H9 (cell line): ENCODE results near the gene ASMTL. TPM values are rescaled to one million over a fixed set of nuclear protein-coding genes. Genes with fewer than 3 reads are reported as not detected.

Experiments used
- DNase-seq: peaks from one replicate; pipeline ENCODE4 v3.0.0-alpha.2; 2017
- H2AFZ ChIP-seq: one replicate; pipeline ENCODE4 v1.6.1; 2013; ENCODE audit warnings: mild to moderate bottlenecking, low read length, control low read depth, moderate library complexity
- H2AK5ac ChIP-seq: 2 replicates; pipeline ENCODE4 v1.6.1; 2013; ENCODE audit warnings: low read length, control low read depth, mixed read lengths; ENCODE audit not compliant: insufficient read length
- H2BK120ac ChIP-seq: one replicate; pipeline ENCODE4 v1.6.1; 2013; ENCODE audit warnings: low read depth, mild to moderate bottlenecking, low read length, control low read depth, inconsistent platforms; ENCODE audit not compliant: poor library complexity, severe bottlenecking
- H2BK12ac ChIP-seq: 2 replicates; pipeline ENCODE4 v1.6.1; 2013; ENCODE audit warnings: low read length, control low read depth, mixed read lengths, low read depth; ENCODE audit not compliant: insufficient read length
- H2BK15ac ChIP-seq: 2 replicates; pipeline ENCODE4 v1.6.1; 2013; ENCODE audit warnings: low read depth, low read length, control low read depth
- H2BK20ac ChIP-seq: one replicate; pipeline ENCODE4 v1.6.1; 2013; ENCODE audit warnings: low read depth, mild to moderate bottlenecking, low read length, control low read depth, inconsistent platforms; ENCODE audit not compliant: poor library complexity, severe bottlenecking
- H2BK5ac ChIP-seq: 2 replicates; pipeline ENCODE4 v1.6.1; 2013; ENCODE audit warnings: low read length, control low read depth, mixed read lengths; ENCODE audit not compliant: insufficient read length
- H3K14ac ChIP-seq: 2 replicates; pipeline ENCODE4 v1.6.1; 2013; ENCODE audit warnings: low read length, control low read depth; ENCODE audit not compliant: insufficient read depth
- H3K18ac ChIP-seq: 2 replicates; pipeline ENCODE4 v1.6.1; 2013; ENCODE audit warnings: low read depth, mild to moderate bottlenecking, mixed read lengths, low read length, control low read depth; ENCODE audit not compliant: insufficient read length
- H3K23ac ChIP-seq: 2 replicates; pipeline ENCODE4 v1.6.1; 2013; ENCODE audit warnings: low read length, control low read depth, mixed read lengths, low read depth; ENCODE audit not compliant: insufficient read length
- H3K23me2 ChIP-seq: 2 replicates; pipeline ENCODE4 v1.6.1; 2013; ENCODE audit warnings: low read depth, mild to moderate bottlenecking, mixed read lengths, low read length, control low read depth; ENCODE audit not compliant: insufficient read length, poor library complexity, severe bottlenecking
- H3K27ac ChIP-seq: 2 replicates; pipeline ENCODE4 v1.5.1; 2013; ENCODE audit warnings: low read length, control low read depth, mixed read lengths, low read depth; ENCODE audit not compliant: insufficient read length
- H3K27me3 ChIP-seq: 2 replicates; pipeline ENCODE4 v1.6.1; 2013; ENCODE audit warnings: low read length, control low read depth, inconsistent platforms; ENCODE audit not compliant: insufficient read depth
- H3K4ac ChIP-seq: 2 replicates; pipeline ENCODE4 v1.6.1; 2013; ENCODE audit warnings: low read depth, mild to moderate bottlenecking, control low read depth, inconsistent platforms, low read length, moderate library complexity
- H3K4me1 ChIP-seq: 2 replicates; pipeline ENCODE4 v1.6.1; 2013; ENCODE audit warnings: low read length, control low read depth, inconsistent platforms; ENCODE audit not compliant: insufficient read depth
- H3K4me2 ChIP-seq: 2 replicates; pipeline ENCODE4 v1.6.1; 2013; ENCODE audit warnings: low read length, control low read depth, mixed read lengths; ENCODE audit not compliant: insufficient read length, insufficient read depth
- H3K56ac ChIP-seq: 2 replicates; pipeline ENCODE4 v1.6.1; 2013; ENCODE audit warnings: low read depth, mild to moderate bottlenecking, mixed read lengths, low read length, control low read depth; ENCODE audit not compliant: insufficient read length
- H3K79me1 ChIP-seq: 2 replicates; pipeline ENCODE4 v1.6.1; 2013; ENCODE audit warnings: low read depth, mild to moderate bottlenecking, moderate library complexity, low read length, control low read depth, inconsistent platforms; ENCODE audit not compliant: insufficient read depth, poor library complexity, severe bottlenecking
- H3K79me2 ChIP-seq: 2 replicates; pipeline ENCODE4 v1.6.1; 2013; ENCODE audit warnings: low read length, control low read depth, inconsistent platforms; ENCODE audit not compliant: insufficient read depth
- H3K9ac ChIP-seq: 2 replicates; pipeline ENCODE4 v1.6.1; 2013; ENCODE audit warnings: low read length, control low read depth, mixed read lengths; ENCODE audit not compliant: insufficient read length; ENCODE audit errors: extremely low read depth
- H3K9me3 ChIP-seq: one replicate; pipeline ENCODE4 v1.6.1; 2013; ENCODE audit warnings: low read depth, low read length, inconsistent platforms; ENCODE audit not compliant: control insufficient read depth
- H3T11ph ChIP-seq: one replicate; pipeline ENCODE4 v1.6.1; 2013; ENCODE audit warnings: mild to moderate bottlenecking, low read length, control low read depth, inconsistent platforms
- H4K20me1 ChIP-seq: one replicate; pipeline ENCODE4 v1.6.1; 2013; ENCODE audit not compliant: control insufficient read depth, insufficient read length, insufficient read depth
- H4K5ac ChIP-seq: 2 replicates; pipeline ENCODE4 v1.6.1; 2013; ENCODE audit warnings: low read depth, mild to moderate bottlenecking, mixed read lengths, low read length, control low read depth; ENCODE audit not compliant: insufficient read length
- H4K8ac ChIP-seq: replicated peaks from 2 replicates; pipeline ENCODE4 v1.6.1; 2013; ENCODE audit warnings: low read length, control low read depth, mixed read lengths, low read depth; ENCODE audit not compliant: insufficient read length
- H4K91ac ChIP-seq: 2 replicates; pipeline ENCODE4 v1.6.1; 2013; ENCODE audit warnings: low read depth, mild to moderate bottlenecking, moderate library complexity, mixed read lengths, low read length, control low read depth; ENCODE audit not compliant: insufficient read length
- H3K27ac Mint-ChIP-seq, 3 experiments: 2 replicates in 2 of 3; 3 replicates in 1 of 3; pipeline ENCODE4 v1.8.0; 2020 to 2021; ENCODE audit warnings: mixed read lengths in 3 of 3, mild to moderate bottlenecking in 1 of 3, moderate library complexity in 1 of 3
- H3K27me3 Mint-ChIP-seq: 2 replicates; pipeline ENCODE4 v1.8.0; 2021; ENCODE audit warnings: low read depth, mild to moderate bottlenecking, moderate library complexity, mixed read lengths
- H3K36me3 Mint-ChIP-seq, 3 experiments: 2 replicates in 2 of 3; 3 replicates in 1 of 3; pipeline ENCODE4 v1.8.0; 2020 to 2021; ENCODE audit warnings: low read depth in 3 of 3, mixed read lengths in 3 of 3; ENCODE audit not compliant: insufficient read depth in 1 of 3
- H3K4me1 Mint-ChIP-seq, 2 experiments: 2 replicates each; pipeline ENCODE4 v1.8.0; 2020; ENCODE audit warnings: mixed read lengths in 2 of 2
- H3K4me3 Mint-ChIP-seq, 2 experiments: 2 replicates in 1 of 2; 3 replicates in 1 of 2; pipeline ENCODE4 v1.8.0; 2020 to 2021; ENCODE audit warnings: mild to moderate bottlenecking in 2 of 2, mixed read lengths in 2 of 2, moderate library complexity in 1 of 2
- H3K9me3 Mint-ChIP-seq, 2 experiments: 2 replicates in 1 of 2; 3 replicates in 1 of 2; pipeline ENCODE4 v1.8.0; 2020; ENCODE audit warnings: mild to moderate bottlenecking in 2 of 2, mixed read lengths in 2 of 2, moderate library complexity in 1 of 2
- CTCF ChIP-seq: fragments of 200-600 bp; sonication (generic); conservative IDR thresholded peaks from 3 replicates; pipeline ENCODE4 v1.8.0; 2021; ENCODE audit warnings: antibody characterized with exemption, mild to moderate bottlenecking
- WGBS: extraction: QIAGEN DNeasy Blood & Tissue Kit; methylation state at CpG from one replicate; pipeline ENCODE4 v1.1.7; 2013; ENCODE audit warnings: missing lambda C conversion rate, low lambda C conversion rate, mixed read lengths; ENCODE audit not compliant: insufficient read length; ENCODE audit errors: extremely low coverage; 5-methylcytosine and 5-hydroxymethylcytosine counted together
- total RNA-seq: library from RNA; stranded (reverse); gene quantifications from 2 replicates; pipeline ENCODE4 v1.2.1, GENCODE V29; 2021

The ASMTL gene
- total RNA-seq, 1 experiment from 2014 or later, result 59.8 TPM

- Histone ChIP-seq H3K56ac (no peak overlapping the region), H2BK20ac (no peak overlapping the region), H3K9ac (no peak overlapping the region), H3K4me2 (no peak overlapping the region), H2AK5ac (no peak overlapping the region), H3K79me1 (no peaks in the 10 kb centered on the region), H3K23me2 (no peaks in the 10 kb centered on the region), H3K27me3 (no peaks in the 10 kb centered on the region), H2BK5ac (no peak overlapping the region), H3K27ac (no peak overlapping the region), H2BK12ac (no peak overlapping the region), H3K4me1 (no peaks in the 10 kb centered on the region), H3K23ac (no peak overlapping the region), H3T11ph (no peak overlapping the region), H4K20me1 (no peaks in the 10 kb centered on the region), H3K4ac (no peak overlapping the region), H2BK15ac (no peak overlapping the region), H4K8ac (peak overlapping the region; percentile 24), H3K14ac (no peak overlapping the region), H2BK120ac (no peak overlapping the region), H4K5ac (no peak overlapping the region), H3K18ac (no peak overlapping the region), H3K9me3 (peaks cover 26% of the 10 kb centered on the region), H2AFZ (no peak overlapping the region), H4K91ac (no peak overlapping the region), H3K79me2 (no peaks in the 10 kb centered on the region)
- Mint-ChIP-seq H3K4me3 (no peak overlapping the region), H3K4me1 (peaks cover 9 to 12% of the 10 kb centered on the region in 2 experiments), H3K27me3 (peaks cover 5% of the 10 kb centered on the region), H3K27ac (no peak overlapping the region), H3K9me3 (peaks cover 33 to 37% of the 10 kb centered on the region in 2 experiments), H3K36me3 (peaks cover 80 to 83% (median 83%) of the 10 kb centered on the region in 3 experiments)
- no CpG with 5 or more reads among the region's 2 CpGs for WGBS
- TF ChIP-seq CTCF, result no peak
- DNase-seq, result no peak
These were observed 29.5 kb downstream of the ASMTL start for GRCh38 chrX:1423215-1423614.
